Calu3 (cell line): ENCODE results near the gene CD276. TPM values are rescaled to one million over a fixed set of nuclear protein-coding genes. Genes with fewer than 3 reads are reported as not detected.

Experiments
- BruUV-seq: library from RNA; stranded (reverse); fragments of 400-500 nt; replicated peaks from 2 replicates; lab custom pipeline; 2021; lab: Mats Ljungman, UMichigan
- CTCF ChIA-PET: fragments of 300-600 bp; sonication (Branson Sonifier 250); formaldehyde crosslinking; loops from one replicate; lab custom pipeline; 2022; ENCODE audit warnings: antibody characterized with exemption; lab: Charles Lee
- DNase-seq: peaks from one replicate; pipeline ENCODE4 v3.0.0; 2022
- H3K27ac Mint-ChIP-seq: one replicate; pipeline ENCODE4 v1.8.0; 2022; ENCODE audit warnings: mixed read lengths; ENCODE audit not compliant: unreplicated experiment
- H3K27me3 Mint-ChIP-seq: one replicate; pipeline ENCODE4 v1.8.0; 2022; ENCODE audit warnings: mixed read lengths; ENCODE audit not compliant: unreplicated experiment
- H3K36me3 Mint-ChIP-seq: one replicate; pipeline ENCODE4 v1.8.0; 2022; ENCODE audit warnings: mild to moderate bottlenecking, moderate library complexity, mixed read lengths; ENCODE audit not compliant: insufficient read depth, unreplicated experiment
- H3K4me1 Mint-ChIP-seq: one replicate; pipeline ENCODE4 v1.8.0; 2022; ENCODE audit warnings: mild to moderate bottlenecking, low read depth, mixed read lengths; ENCODE audit not compliant: unreplicated experiment
- H3K4me3 Mint-ChIP-seq: one replicate; pipeline ENCODE4 v1.8.0; 2022; ENCODE audit warnings: mild to moderate bottlenecking, low read depth, moderate library complexity, mixed read lengths; ENCODE audit not compliant: unreplicated experiment
- H3K9me3 Mint-ChIP-seq: one replicate; pipeline ENCODE4 v1.8.0; 2022; ENCODE audit warnings: low read depth, mixed read lengths; ENCODE audit not compliant: unreplicated experiment
- intact Hi-C: fragments of 100-400 bp; cut with micrococcal nuclease; formaldehyde crosslinking; loops from one replicate; pipeline ENCODE4 v1.10.0; 2022; ENCODE audit not compliant: unreplicated experiment
- total RNA-seq: library from RNA; stranded (reverse); gene quantifications from 2 replicates; pipeline ENCODE4 v1.2.3, GENCODE V29; 2022
- TF ChIP-seq, protein P1 (sequence below): fragments of 200-600 bp; IDR thresholded peaks from one replicate; pipeline ENCODE4 v1.8.0; 2022; ENCODE audit warnings: antibody characterized with exemption; ENCODE audit not compliant: unreplicated experiment

The CD276 gene
- total RNA-seq, 1 experiment from 2014 or later = 84.6 TPM

- Mint-ChIP-seq H3K27me3 (no peaks in the 10 kb centered on the region), H3K9me3 (no peaks in the 10 kb centered on the region), H3K36me3 (no peaks in the 10 kb centered on the region), H3K4me1 (peaks cover 10% of the 10 kb centered on the region), H3K4me3 (no peak overlapping the region), H3K27ac (no peak overlapping the region)
- intact Hi-C loops = no loop called here
- TF ChIP-seq, protein P1, sequence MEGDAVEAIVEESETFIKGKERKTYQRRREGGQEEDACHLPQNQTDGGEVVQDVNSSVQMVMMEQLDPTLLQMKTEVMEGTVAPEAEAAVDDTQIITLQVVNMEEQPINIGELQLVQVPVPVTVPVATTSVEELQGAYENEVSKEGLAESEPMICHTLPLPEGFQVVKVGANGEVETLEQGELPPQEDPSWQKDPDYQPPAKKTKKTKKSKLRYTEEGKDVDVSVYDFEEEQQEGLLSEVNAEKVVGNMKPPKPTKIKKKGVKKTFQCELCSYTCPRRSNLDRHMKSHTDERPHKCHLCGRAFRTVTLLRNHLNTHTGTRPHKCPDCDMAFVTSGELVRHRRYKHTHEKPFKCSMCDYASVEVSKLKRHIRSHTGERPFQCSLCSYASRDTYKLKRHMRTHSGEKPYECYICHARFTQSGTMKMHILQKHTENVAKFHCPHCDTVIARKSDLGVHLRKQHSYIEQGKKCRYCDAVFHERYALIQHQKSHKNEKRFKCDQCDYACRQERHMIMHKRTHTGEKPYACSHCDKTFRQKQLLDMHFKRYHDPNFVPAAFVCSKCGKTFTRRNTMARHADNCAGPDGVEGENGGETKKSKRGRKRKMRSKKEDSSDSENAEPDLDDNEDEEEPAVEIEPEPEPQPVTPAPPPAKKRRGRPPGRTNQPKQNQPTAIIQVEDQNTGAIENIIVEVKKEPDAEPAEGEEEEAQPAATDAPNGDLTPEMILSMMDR = no peak
- DNase-seq = no peak
- no TSS peak for BruUV-seq
- CTCF ChIA-PET = interaction anchor here (0.7 to 6.4 kb wide), 4 partner anchors 9 to 60 kb away, joined by 3 to 52 read pairs (median 16); partner anchors contain the start of gene CD276
These were observed 11.8 kb downstream of the CD276 start for GRCh38 chr15:73695773-73696640.

- Mint-ChIP-seq H3K27me3 (no peaks in the 10 kb centered on the region), H3K27ac (no peak overlapping the region), H3K4me1 (peaks cover 10% of the 10 kb centered on the region), H3K36me3 (no peaks in the 10 kb centered on the region), H3K9me3 (no peaks in the 10 kb centered on the region), H3K4me3 (no peak overlapping the region)
- TF ChIP-seq, protein P1 = no peak
- no TSS peak for BruUV-seq
- CTCF ChIA-PET = interaction anchor here (0.7 to 6.4 kb wide), 4 partner anchors 8 to 61 kb away, joined by 3 to 52 read pairs (median 16); partner anchors contain the start of gene CD276
- intact Hi-C loops = no loop called here
- no peak for DNase-seq
These were observed 12.4 kb downstream of the CD276 start for GRCh38 chr15:73696641-73697001.

DNA sequence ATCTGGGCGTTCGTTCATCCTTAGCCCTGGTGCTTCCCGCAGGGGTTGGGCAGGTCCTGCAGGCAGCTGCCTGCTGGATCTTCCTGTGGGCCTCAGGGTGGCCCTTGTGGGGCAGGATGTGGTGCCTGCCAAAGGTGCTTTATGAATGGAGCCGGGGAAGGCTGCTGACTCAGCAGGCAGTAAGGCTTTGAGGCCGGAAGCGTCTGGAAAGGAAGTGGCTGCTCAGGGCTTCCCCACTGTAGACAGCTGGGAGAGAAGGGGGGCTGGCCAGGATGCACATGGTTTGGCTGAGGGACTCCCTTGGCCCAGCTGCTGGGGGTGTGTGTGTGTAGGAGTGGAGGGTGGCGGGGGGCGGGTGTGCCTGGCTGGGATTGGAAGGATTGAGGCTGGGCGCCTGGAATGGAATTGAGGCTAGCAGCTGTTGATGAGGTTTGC, 12.9 kb downstream of the CD276 start:
- DNase-seq = no peak
- no peak overlapping the region for H3K27ac Mint-ChIP-seq
- BruUV-seq = no TSS peak
- TF ChIP-seq, protein P1 = no peak
- no peaks in the 10 kb centered on the region for H3K9me3 Mint-ChIP-seq
- H3K36me3 Mint-ChIP-seq = no peaks in the 10 kb centered on the region
- intact Hi-C loops = no loop called here
- no peaks in the 10 kb centered on the region for H3K27me3 Mint-ChIP-seq
- CTCF ChIA-PET = interaction anchor here (0.7 to 6.4 kb wide), 3 partner anchors 13 to 61 kb away, joined by 4 to 52 read pairs (median 27); partner anchors contain the start of gene CD276
- H3K4me3 Mint-ChIP-seq = no peak overlapping the region
- H3K4me1 Mint-ChIP-seq = peaks cover 10% of the 10 kb centered on the region

- CTCF ChIA-PET = interaction anchor here (0.7 to 6.4 kb wide), 11 partner anchors 15 to 393 kb away, joined by 3 to 52 read pairs (median 4); partner anchors contain the start of gene CD276
- intact Hi-C loops = loop anchor here (1.0 to 2.0 kb wide), 4 partner anchors 22 to 393 kb away; no protein-coding TSS in a partner anchor
- H3K27me3 Mint-ChIP-seq = no peaks in the 10 kb centered on the region
- no peaks in the 10 kb centered on the region for H3K36me3 Mint-ChIP-seq
- H3K27ac Mint-ChIP-seq = no peak overlapping the region
- TF ChIP-seq, protein P1 = no peak
- peaks cover 10% of the 10 kb centered on the region for H3K4me1 Mint-ChIP-seq
- no TSS peak for BruUV-seq
- H3K9me3 Mint-ChIP-seq = no peaks in the 10 kb centered on the region
- no peak overlapping the region for H3K4me3 Mint-ChIP-seq
- no peak for DNase-seq
These were observed 15.3 kb downstream of the CD276 start for GRCh38 chr15:73699249-73700040.
